WTC11 (cell line): ENCODE data around the gene HBM. TPM values are rescaled to one million over a fixed set of nuclear protein-coding genes. Genes with fewer than 3 reads are reported as not detected.

Experiments used
- ATAC-seq: fragments of 200-7000 bp; cut with Tn5 transposase; 2 replicates; pipeline ENCODE4 v1.10.0; 2021; ENCODE audit warnings: mild to moderate bottlenecking, moderate library complexity
- CTCF ChIA-PET: fragments of 300-600 bp; sonication (Branson Sonifier 250); formaldehyde crosslinking; loops from one replicate; lab custom pipeline; 2021; ENCODE audit warnings: antibody characterized with exemption; lab: Charles Lee
- POLR2A ChIA-PET: fragments of 350-600 bp; sonication (Branson Sonifier 250); formaldehyde crosslinking; loops from one replicate; lab custom pipeline; 2021; ENCODE audit warnings: antibody characterized with exemption; lab: Charles Lee
- DNase-seq: peaks from one replicate; pipeline ENCODE4 v3.0.0; 2021; ENCODE audit warnings: low spot score
- H3K27ac Mint-ChIP-seq: 2 replicates; pipeline ENCODE4 v1.8.0; 2021; ENCODE audit warnings: mixed read lengths
- H3K27me3 Mint-ChIP-seq: 2 replicates; pipeline ENCODE4 v1.8.0; 2021; ENCODE audit warnings: low read depth, mild to moderate bottlenecking, moderate library complexity, mixed read lengths
- H3K36me3 Mint-ChIP-seq: 2 replicates; pipeline ENCODE4 v1.8.0; 2021; ENCODE audit warnings: mixed read lengths
- H3K4me1 Mint-ChIP-seq: 2 replicates; pipeline ENCODE4 v1.8.0; 2022; ENCODE audit warnings: mixed read lengths
- H3K4me3 Mint-ChIP-seq: 2 replicates; pipeline ENCODE4 v1.8.0; 2021; ENCODE audit warnings: mild to moderate bottlenecking, moderate library complexity, mixed read lengths
- H3K9me3 Mint-ChIP-seq: 2 replicates; pipeline ENCODE4 v1.8.0; 2021; ENCODE audit warnings: mixed read lengths
- CREM ChIP-seq: sonication (generic); formaldehyde crosslinking; IDR thresholded peaks from 2 replicates; pipeline ENCODE4 v1.8.1; 2022; ENCODE audit warnings: mild to moderate bottlenecking, missing genetic modification reagents, moderate library complexity
- E2F1 ChIP-seq: sonication (generic); formaldehyde crosslinking; IDR thresholded peaks from 2 replicates; pipeline ENCODE4 v1.8.0; 2022; ENCODE audit warnings: mild to moderate bottlenecking, missing genetic modification reagents
- ELF4 ChIP-seq: sonication (generic); formaldehyde crosslinking; IDR thresholded peaks from 2 replicates; pipeline ENCODE4 v1.8.1; 2022; ENCODE audit warnings: low read depth, mild to moderate bottlenecking, moderate library complexity, missing genetic modification reagents
- EMX1 ChIP-seq: fragments of 250-450 bp; sonication (Bioruptor Pico); IDR thresholded peaks from 2 replicates; pipeline ENCODE4 v1.8.0; 2021; ENCODE audit warnings: mild to moderate bottlenecking
- FOXJ3 ChIP-seq: sonication (generic); formaldehyde crosslinking; IDR thresholded peaks from 2 replicates; pipeline ENCODE4 v1.9.0; 2021; ENCODE audit warnings: missing genetic modification reagents, mild to moderate bottlenecking, borderline replicate concordance
- PRRX2 ChIP-seq: fragments of 250-450 bp; sonication (Bioruptor Pico); IDR thresholded peaks from 2 replicates; pipeline ENCODE4 v1.8.0; 2021; ENCODE audit warnings: mild to moderate bottlenecking
- RORB ChIP-seq: fragments of 250-450 bp; sonication (Bioruptor Pico); IDR thresholded peaks from 2 replicates; pipeline ENCODE4 v1.9.0; 2021; ENCODE audit warnings: mild to moderate bottlenecking
- SMAD3 ChIP-seq: sonication (generic); formaldehyde crosslinking; IDR thresholded peaks from 2 replicates; pipeline ENCODE4 v1.8.0; 2022; ENCODE audit warnings: missing genetic modification reagents, mild to moderate bottlenecking, borderline replicate concordance
- STAT6 ChIP-seq: sonication (generic); formaldehyde crosslinking; conservative IDR thresholded peaks from 2 replicates; pipeline ENCODE4 v1.8.1; 2023; ENCODE audit warnings: mild to moderate bottlenecking, low read depth, missing genetic modification reagents, moderate library complexity
- TCF7 ChIP-seq: sonication (generic); formaldehyde crosslinking; IDR thresholded peaks from 2 replicates; pipeline ENCODE4 v1.8.0; 2022; ENCODE audit warnings: mild to moderate bottlenecking, low read depth, missing genetic modification reagents, moderate library complexity
- TP53 ChIP-seq: sonication (generic); formaldehyde crosslinking; IDR thresholded peaks from 2 replicates; pipeline ENCODE4 v1.8.1; 2023; ENCODE audit warnings: mild to moderate bottlenecking, missing genetic modification reagents
- ZNF232 ChIP-seq: sonication (generic); formaldehyde crosslinking; IDR thresholded peaks from 2 replicates; pipeline ENCODE4 v1.8.0; 2022; ENCODE audit warnings: mild to moderate bottlenecking, missing genetic modification reagents
- ZNF263 ChIP-seq: sonication (generic); formaldehyde crosslinking; IDR thresholded peaks from 2 replicates; pipeline ENCODE4 v1.8.1; 2022; ENCODE audit warnings: low read depth, mild to moderate bottlenecking, moderate library complexity, missing genetic modification reagents
- ZNF281 ChIP-seq: sonication (generic); formaldehyde crosslinking; IDR thresholded peaks from 2 replicates; pipeline ENCODE4 v1.8.0; 2023; ENCODE audit warnings: mild to moderate bottlenecking, missing genetic modification reagents
- ZNF396 ChIP-seq: fragments of 250-450 bp; sonication (Bioruptor Pico); IDR thresholded peaks from 2 replicates; pipeline ENCODE4 v1.8.0; 2021; ENCODE audit warnings: mild to moderate bottlenecking, moderate library complexity, borderline replicate concordance
- ZNF423 ChIP-seq: fragments of 250-450 bp; sonication (Bioruptor Pico); IDR thresholded peaks from 2 replicates; pipeline ENCODE4 v2.1.2; 2022; ENCODE audit warnings: mild to moderate bottlenecking, moderate library complexity
- total RNA-seq: library from RNA; stranded (reverse); gene quantifications from 3 replicates; pipeline ENCODE4 v1.2.3, GENCODE V29; 2021
- TF ChIP-seq, protein P1 (sequence below): sonication (generic); formaldehyde crosslinking; IDR thresholded peaks from 2 replicates; pipeline ENCODE4 v1.8.1; 2022; ENCODE audit warnings: low read depth, missing genetic modification reagents, borderline replicate concordance

The HBM gene
- total RNA-seq, 1 experiment from 2014 or later, result not detected

DNA sequence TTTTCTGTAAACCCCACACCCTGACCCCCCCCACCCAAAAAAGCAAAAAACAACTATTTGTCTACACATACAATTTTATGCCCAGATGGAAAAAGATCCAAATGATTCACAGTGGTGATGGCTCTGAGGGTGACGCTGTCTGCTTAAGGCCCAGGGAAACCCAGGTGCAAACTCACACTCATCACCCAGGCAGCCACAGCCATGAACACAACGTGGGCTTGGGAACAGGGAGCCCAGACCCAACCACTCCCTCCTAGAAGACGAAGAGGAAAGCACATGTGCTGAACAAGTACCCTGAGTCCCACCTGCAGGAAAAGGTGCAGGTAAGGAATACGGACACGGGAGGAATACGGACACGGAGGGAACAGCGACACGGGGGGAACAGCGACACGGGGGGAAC, 19.9 kb downstream of the HBM start (continued):
- TF ChIP-seq ZNF281 (CRISPR knock-in tag) (no peak), FOXJ3 (CRISPR knock-in tag) (no peak), ZNF263 (CRISPR knock-in tag) (no peak), E2F1 (CRISPR knock-in tag) (no peak)

DNA sequence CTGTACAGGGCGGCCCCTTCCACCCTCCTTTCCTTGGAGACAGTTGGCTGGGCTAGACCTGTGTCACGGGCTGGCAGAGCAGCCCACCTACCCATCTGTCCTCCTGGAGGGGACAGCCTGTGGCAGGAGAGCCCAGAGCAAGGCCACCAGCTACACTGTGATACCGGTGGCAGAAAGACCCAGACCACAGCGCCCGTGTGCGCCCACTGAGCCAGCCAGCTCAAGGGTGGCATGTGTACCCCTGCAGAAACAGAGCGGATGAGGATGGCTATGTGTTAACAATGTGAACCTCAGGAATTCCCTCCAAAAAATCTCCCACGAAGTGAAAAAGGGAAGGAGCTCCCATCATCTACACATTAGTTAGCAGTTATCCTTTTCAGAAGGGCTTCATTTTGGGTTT, 21.6 kb downstream of the HBM start:
- Mint-ChIP-seq H3K4me1 (no peaks in the 10 kb centered on the region), H3K4me3 (no peak overlapping the region), H3K36me3 (peaks cover 47% of the 10 kb centered on the region), H3K27me3 (no peaks in the 10 kb centered on the region), H3K27ac (no peak overlapping the region), H3K9me3 (no peaks in the 10 kb centered on the region)
- DNase-seq (no peak), ATAC-seq (no peak)
- TF ChIP-seq TCF7 (CRISPR knock-in tag) (no peak), ZNF281 (CRISPR knock-in tag) (no peak), SMAD3 (CRISPR knock-in tag) (no peak), ZNF423 (CRISPR knock-in tag) (no peak), RORB (CRISPR knock-in tag) (no peak), ZNF396 (CRISPR knock-in tag) (no peak), FOXJ3 (CRISPR knock-in tag) (no peak), PRRX2 (CRISPR knock-in tag) (no peak), EMX1 (CRISPR knock-in tag) (no peak), TP53 (CRISPR knock-in tag) (no peak), CREM (CRISPR knock-in tag) (no peak), STAT6 (CRISPR knock-in tag) (no peak), ZNF232 (CRISPR knock-in tag) (no peak), ELF4 (CRISPR knock-in tag) (no peak)
- TF ChIP-seq, protein P1, sequence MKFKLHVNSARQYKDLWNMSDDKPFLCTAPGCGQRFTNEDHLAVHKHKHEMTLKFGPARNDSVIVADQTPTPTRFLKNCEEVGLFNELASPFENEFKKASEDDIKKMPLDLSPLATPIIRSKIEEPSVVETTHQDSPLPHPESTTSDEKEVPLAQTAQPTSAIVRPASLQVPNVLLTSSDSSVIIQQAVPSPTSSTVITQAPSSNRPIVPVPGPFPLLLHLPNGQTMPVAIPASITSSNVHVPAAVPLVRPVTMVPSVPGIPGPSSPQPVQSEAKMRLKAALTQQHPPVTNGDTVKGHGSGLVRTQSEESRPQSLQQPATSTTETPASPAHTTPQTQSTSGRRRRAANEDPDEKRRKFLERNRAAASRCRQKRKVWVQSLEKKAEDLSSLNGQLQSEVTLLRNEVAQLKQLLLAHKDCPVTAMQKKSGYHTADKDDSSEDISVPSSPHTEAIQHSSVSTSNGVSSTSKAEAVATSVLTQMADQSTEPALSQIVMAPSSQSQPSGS (CRISPR knock-in tag), result no peak
- ChIA-PET CTCF (interaction anchor here (0.6 to 1.1 kb wide), 2 partner anchors 80 to 1093 kb away, joined by 3 to 5 read pairs; no protein-coding TSS in a partner anchor), POLR2A (interaction anchor here (0.7 kb wide), 1 partner anchor 32 kb away, joined by 3 read pairs; no protein-coding TSS in a partner anchor)
